Suprapubic skin (tissue), 4 donors: ENCODE measurements around the gene NDE1.
"Not testable (repeated sequence)": the region's sequence is repeated elsewhere in the genome, so short reads cannot be mapped to it uniquely, and the experiment has no call there.

Experiments
- EP300 ChIP-seq: sonication (generic); formaldehyde crosslinking; IDR thresholded peaks from one replicate; pipeline ENCODE4 v1.6.1; 2017; ENCODE audit warnings: antibody characterized with exemption
- POLR2A ChIP-seq, 2 donors: fragments of 450-650 bp; IDR thresholded peaks; one replicate each; pipeline ENCODE4 v1.6.1; 2017; ENCODE audit warnings: antibody characterized with exemption in 2 of 2, mild to moderate bottlenecking in 2 of 2, moderate library complexity in 2 of 2
- POLR2AphosphoS5 ChIP-seq, 3 donors: sonication (generic); formaldehyde crosslinking; IDR thresholded peaks; one replicate each; pipeline ENCODE4 v1.6.1; 2017; ENCODE audit warnings: antibody characterized with exemption in 3 of 3
- TF ChIP-seq, protein P1 (sequence below), 2 donors: fragments of 200-600 bp in 1 of 2; fragments of 450-650 bp in 1 of 2; sonication (generic) in 1 of 2; IDR thresholded peaks; one replicate each; pipeline ENCODE4 v1.5.1; 2016 to 2019; ENCODE audit warnings: antibody characterized with exemption in 2 of 2, mild to moderate bottlenecking in 1 of 2, moderate library complexity in 1 of 2

DNA sequence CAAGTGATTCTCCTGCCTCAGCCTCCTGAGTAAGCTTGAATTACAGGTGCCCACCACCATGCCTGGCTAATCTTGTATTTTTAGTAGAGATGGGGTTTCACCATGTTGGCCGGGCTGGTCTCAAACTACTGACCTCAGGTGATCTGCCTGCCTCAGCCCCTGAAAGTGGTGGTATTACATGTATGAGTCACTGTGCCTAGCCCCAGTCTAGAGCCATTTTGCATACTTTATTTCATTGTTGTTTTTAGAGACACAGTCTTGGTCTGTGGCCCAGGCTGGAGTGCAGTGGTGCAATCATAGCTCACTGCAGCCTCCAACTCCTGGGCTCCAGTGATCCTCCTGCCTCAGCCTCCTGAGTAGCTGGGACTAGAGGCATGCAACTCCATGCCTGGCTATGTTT is 42.5 kb downstream of the NDE1 start:
- TF ChIP-seq, protein P1, sequence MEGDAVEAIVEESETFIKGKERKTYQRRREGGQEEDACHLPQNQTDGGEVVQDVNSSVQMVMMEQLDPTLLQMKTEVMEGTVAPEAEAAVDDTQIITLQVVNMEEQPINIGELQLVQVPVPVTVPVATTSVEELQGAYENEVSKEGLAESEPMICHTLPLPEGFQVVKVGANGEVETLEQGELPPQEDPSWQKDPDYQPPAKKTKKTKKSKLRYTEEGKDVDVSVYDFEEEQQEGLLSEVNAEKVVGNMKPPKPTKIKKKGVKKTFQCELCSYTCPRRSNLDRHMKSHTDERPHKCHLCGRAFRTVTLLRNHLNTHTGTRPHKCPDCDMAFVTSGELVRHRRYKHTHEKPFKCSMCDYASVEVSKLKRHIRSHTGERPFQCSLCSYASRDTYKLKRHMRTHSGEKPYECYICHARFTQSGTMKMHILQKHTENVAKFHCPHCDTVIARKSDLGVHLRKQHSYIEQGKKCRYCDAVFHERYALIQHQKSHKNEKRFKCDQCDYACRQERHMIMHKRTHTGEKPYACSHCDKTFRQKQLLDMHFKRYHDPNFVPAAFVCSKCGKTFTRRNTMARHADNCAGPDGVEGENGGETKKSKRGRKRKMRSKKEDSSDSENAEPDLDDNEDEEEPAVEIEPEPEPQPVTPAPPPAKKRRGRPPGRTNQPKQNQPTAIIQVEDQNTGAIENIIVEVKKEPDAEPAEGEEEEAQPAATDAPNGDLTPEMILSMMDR (IDR thresholded peaks at IDR 0.05): not testable (repeated sequence)
- not testable (repeated sequence) for TF ChIP-seq POLR2AphosphoS5 (IDR thresholded peaks at IDR 0.05); POLR2A (IDR thresholded peaks at IDR 0.05); EP300
